GM19240 (cell line): ENCODE measurements around the gene OR2T4.

Experiments used
- DNase-seq: peaks from one replicate; pipeline ENCODE4 v3.0.0; 2011; ENCODE audit warnings: low spot score; ENCODE audit not compliant: insufficient read length

OR2T4 gene, protein sequence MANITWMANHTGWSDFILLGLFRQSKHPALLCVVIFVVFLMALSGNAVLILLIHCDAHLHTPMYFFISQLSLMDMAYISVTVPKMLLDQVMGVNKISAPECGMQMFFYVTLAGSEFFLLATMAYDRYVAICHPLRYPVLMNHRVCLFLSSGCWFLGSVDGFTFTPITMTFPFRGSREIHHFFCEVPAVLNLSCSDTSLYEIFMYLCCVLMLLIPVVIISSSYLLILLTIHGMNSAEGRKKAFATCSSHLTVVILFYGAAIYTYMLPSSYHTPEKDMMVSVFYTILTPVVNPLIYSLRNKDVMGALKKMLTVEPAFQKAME

DNA sequence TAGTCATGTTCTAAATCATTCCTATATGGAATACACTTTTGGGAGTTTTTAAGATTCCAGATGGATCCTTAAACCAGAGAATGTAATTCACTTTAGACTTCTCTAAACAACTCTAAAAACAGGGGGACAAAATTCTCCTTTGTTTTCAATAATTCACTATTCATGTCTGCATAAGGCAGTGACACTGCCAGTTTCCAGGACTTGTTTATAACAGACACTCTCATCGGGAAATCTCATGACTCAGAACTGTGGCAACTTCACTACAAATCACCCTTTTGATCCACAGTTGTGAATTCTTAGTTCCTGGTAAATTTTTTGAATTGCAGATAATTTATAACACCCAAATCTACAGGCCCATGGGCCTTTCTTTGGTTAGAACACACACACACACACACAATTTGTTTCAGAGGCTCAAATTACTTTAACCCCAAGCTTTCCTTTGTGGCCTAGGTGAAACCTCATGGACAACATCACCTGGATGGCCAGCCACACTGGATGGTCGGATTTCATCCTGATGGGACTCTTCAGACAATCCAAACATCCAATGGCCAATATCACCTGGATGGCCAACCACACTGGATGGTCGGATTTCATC lies at the start of gene OR2T4:
Gene OR2T4 (plus strand): TSS at position 545 of the 595 bp plus-strand sequence. CDS start 0 bp downstream, at position 545.
- DNase-seq = no peak

DNA sequence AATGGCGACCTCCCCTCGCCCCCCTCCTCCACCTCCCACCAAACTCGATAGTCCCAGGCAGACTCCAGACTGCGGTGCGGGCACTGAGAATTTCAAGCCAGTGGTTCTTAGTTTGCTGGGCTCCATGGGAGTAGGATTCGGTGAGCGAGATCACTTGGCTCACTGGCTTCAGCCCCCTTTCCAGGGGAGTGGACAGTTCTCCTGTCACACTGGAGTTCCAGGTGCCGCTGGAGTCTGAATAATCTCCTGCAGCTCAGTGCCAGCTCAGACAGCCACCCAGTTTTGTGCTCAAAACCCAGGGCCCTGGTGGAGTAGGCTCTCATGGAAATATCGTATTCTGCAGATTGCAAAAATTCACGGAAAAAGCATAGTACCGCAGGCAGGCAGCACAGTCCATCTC lies 44.7 kb upstream of the OR2T4 start:
- no peak for DNase-seq

GRCh38 chr1:248324468-248324867 lies 37.0 kb upstream of the OR2T4 start, which contains the start of gene OR2M7:
TSS of gene OR2M7 (minus strand) at chr1:248324568. CDS start at chr1:248324568, 0 bp downstream.
- no peak for DNase-seq

DNA sequence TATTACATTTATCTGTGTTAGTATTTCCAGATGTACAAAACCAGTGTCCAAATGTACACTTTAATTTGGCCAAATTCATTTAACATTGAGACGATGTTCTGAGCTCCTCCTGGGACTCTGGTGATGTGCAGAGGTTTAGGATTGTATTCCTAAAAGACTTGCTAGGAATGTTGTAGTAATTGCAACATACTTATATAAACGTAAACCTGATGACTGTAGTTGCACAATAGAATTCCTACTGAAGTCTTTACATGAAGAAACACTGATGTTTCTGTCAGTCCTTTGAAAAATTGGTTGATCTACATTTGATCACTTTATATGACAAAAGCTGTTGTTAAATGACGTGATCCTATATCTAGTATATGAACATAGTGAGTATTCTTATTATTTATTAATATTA lies 18.0 kb upstream of the OR2T4 start:
- DNase-seq = no peak

DNA sequence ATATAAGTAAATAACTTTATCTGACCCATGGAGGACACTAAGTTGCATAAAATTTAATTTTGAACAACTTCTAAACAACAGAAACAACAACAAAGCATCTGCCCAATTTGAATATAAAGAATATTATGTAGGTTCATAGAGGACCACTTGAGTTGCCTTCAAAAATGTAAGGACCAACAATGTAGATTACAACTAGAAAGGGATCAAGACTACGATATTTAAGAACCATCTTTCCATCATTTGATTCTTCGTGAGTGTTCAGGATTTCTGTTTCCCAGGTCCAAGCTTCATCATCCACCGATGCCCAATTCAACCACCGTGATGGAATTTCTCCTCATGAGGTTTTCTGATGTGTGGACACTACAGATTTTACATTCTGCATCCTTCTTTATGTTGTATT lies 13.0 kb upstream of the OR2T4 start, which contains the start of gene OR14C36:
Gene OR14C36 (plus strand): TSS at position 301 of the 400 bp plus-strand sequence. CDS start 0 bp downstream, at position 301.
- no peak for DNase-seq

- DNase-seq = no peak
These were observed 2.0 kb upstream of the OR2T4 start for GRCh38 chr1:248359415-248359814.

DNA sequence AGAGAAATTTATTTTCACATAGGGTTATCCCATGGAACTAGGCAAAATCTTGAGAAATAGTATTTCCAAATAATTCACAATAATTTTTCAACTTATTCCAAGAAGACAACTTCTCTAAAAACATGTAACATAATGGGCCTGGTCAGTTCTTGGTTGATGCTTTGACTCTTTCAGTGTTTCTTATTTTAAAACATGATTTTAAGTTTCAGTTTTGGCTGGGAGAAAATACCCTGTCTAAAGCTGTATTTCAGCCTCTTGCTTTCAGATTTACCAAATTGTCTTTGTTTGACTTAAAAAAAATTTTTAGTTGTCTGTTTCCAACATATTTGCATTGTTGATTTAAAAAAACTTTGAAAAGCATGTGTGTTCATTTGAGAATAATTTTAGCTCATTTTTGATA lies 5.1 kb downstream of the OR2T4 start:
- no peak for DNase-seq

- no peak for DNase-seq
These were observed 10.9 kb downstream of the OR2T4 start for GRCh38 chr1:248372394-248372793.

DNA sequence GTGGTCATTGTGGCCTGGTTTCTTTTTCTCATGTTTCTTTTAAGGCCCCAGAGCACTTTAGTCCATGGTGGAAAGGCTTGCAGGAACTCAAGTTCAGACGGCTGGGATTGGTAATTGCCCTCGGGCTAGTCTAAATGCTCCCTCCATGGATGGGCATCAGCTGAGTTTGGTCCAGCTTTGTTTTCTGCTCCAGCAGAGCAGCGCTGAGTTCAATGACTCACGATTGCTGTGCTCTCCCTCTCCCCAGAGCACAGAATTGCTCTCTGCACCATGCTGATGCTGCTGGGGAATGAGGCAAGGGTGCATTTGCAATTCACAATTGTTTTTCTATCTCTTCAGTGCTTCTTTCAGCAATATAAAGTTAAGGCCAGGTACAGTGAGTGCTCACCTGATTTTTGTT lies 12.3 kb downstream of the OR2T4 start:
- DNase-seq = no peak

GRCh38 chr1:248375446-248375845 lies 14.0 kb downstream of the OR2T4 start, which contains the start of gene OR2T6:
TSS of gene OR2T6 (plus strand) at chr1:248375746. CDS start at chr1:248387609, 11,863 bp downstream.
- no peak for DNase-seq

DNA sequence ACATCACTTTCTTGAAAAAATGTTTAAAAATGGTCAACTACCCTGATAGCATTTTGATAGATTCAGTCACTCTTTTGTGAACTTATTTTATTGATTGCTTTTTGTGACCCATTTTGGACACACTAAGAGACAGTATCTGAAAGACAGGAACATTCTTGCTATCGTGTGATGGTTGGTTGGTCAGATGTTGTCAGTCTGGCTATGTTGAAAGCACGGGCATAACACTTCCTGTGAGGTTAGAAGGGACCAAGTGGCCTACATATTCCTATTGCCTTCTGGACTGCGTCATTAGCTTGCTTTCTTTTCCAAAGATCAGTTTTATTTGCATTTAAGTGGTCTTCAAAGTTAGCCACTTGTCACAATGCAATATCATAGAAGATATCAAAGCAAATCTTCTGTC lies 15.5 kb downstream of the OR2T4 start:
- no peak for DNase-seq

GRCh38 chr1:248380854-248381253 lies 19.4 kb downstream of the OR2T4 start:
- no peak for DNase-seq

GRCh38 chr1:248388426-248388825 lies 27.0 kb downstream of the OR2T4 start:
- no peak for DNase-seq

DNA sequence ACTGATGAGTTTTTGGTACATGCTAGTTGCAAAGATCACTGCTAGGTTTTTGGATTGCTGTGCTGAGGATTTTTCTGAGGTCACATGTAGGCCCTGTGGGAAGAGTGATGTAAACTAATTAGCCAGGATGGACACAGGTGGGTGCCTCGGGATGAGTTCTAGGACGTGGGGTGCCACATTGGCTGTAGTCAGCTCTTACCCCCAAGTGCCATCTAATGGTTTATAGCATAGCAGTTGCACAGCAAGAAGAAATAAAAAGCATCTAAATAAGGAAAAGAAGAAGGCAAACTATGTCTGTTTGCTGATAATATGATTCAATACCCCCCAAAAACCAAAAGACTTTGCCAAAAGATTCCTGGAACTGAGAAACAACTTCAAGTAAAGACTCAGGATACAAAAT lies 31.6 kb downstream of the OR2T4 start:
- no peak for DNase-seq

- no peak for DNase-seq
These were observed 41.3 kb downstream of the OR2T4 start, which contains the start of gene OR2T1 for GRCh38 chr1:248402748-248403147. TSS of gene OR2T1 (plus strand) at chr1:248403048. CDS start at chr1:248406148, 3,100 bp downstream.

DNA sequence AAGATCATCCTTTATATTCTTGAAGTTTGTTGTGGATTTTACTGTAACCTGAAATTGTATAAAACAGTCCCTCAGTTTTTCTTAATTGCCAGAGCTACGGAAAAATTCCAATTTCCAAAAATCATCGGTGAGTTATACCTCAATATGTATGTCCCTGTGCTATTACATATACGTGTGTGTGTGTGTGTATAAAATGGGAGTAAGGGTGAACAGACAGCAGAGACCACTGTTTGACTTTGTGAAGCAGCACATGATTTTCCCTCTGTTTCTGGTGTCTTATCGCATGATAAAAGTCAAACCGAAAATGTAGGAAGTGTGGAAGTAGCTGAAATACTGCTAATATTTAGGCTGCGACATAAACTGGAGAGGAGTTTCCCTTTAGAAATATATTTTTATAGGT lies 42.6 kb downstream of the OR2T4 start:
- no peak for DNase-seq

GRCh38 chr1:248406721-248407692 lies 45.5 kb downstream of the OR2T4 start:
- DNase-seq = no peak
